ENCODE results near the gene INPP5A. TPM values are rescaled to one million over a fixed set of nuclear protein-coding genes. Genes with fewer than 3 reads are reported as not detected.
"Not testable (repeated sequence)": the region's sequence is repeated elsewhere in the genome, so short reads cannot be mapped to it uniquely, and the experiment has no call there.

Gene INPP5A
- total and polyA plus RNA-seq, 2 experiments from 2014 or later: 41.2 to 53.6 TPM

DNA sequence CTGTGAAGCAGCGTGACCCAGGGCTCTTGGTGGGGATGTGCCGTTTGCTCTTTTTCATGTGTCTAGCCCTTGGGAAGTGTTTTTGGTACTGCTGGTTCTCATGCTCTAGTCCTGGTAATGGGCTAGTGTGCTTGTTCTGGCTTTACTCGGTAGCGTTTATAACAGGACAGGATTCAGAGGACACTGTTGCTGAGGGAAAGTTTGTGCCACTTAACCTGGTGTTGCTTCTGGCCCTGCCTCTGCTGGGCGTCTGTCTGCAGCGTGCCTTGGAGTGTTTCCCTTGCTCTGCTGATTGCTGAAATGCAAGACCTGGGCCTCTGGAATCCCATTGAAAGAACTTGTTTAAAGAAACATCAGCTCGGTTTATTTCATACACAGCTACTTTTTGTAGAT is 35.0 kb downstream of the INPP5A start:
- H3K9me2 ChIP-seq (replicated peaks; ENCODE audit: insufficient read depth): no peaks in the 10 kb centered on the region
- H3K27ac ChIP-seq: peak overlapping the region; percentile 67
- no peak overlapping the region for H2AFZ ChIP-seq
- H3K36me3 ChIP-seq (replicated peaks; ENCODE audit: insufficient read depth, low read depth): no peaks in the 10 kb centered on the region
- H3K9me3 ChIP-seq (ENCODE audit: low read depth): no peaks in the 10 kb centered on the region
- 33% methylated on average over 7 of the region's 7 CpGs for WGBS (ENCODE audit: low lambda C conversion rate, missing lambda C conversion rate)
- H3K4me2 ChIP-seq: peak overlapping the region; percentile 44
- H3K27me3 ChIP-seq: no peaks in the 10 kb centered on the region
- H3K4me1 ChIP-seq (ENCODE audit: insufficient read depth): peaks cover 32% of the 10 kb centered on the region
- H3K4me3 ChIP-seq: no peak overlapping the region
- peaks cover 64% of the 10 kb centered on the region for H4K20me1 ChIP-seq (ENCODE audit: insufficient read depth, poor library complexity, severe bottlenecking)
- TF ChIP-seq EZH2 (IDR thresholded peaks at IDR 0.05; ENCODE audit: borderline replicate concordance) (no peak), EZH2phosphoT487 (IDR thresholded peaks at IDR 0.05; ENCODE audit: low read depth, severe bottlenecking, unreplicated experiment) (no peak)
- TF ChIP-seq, protein P1, sequence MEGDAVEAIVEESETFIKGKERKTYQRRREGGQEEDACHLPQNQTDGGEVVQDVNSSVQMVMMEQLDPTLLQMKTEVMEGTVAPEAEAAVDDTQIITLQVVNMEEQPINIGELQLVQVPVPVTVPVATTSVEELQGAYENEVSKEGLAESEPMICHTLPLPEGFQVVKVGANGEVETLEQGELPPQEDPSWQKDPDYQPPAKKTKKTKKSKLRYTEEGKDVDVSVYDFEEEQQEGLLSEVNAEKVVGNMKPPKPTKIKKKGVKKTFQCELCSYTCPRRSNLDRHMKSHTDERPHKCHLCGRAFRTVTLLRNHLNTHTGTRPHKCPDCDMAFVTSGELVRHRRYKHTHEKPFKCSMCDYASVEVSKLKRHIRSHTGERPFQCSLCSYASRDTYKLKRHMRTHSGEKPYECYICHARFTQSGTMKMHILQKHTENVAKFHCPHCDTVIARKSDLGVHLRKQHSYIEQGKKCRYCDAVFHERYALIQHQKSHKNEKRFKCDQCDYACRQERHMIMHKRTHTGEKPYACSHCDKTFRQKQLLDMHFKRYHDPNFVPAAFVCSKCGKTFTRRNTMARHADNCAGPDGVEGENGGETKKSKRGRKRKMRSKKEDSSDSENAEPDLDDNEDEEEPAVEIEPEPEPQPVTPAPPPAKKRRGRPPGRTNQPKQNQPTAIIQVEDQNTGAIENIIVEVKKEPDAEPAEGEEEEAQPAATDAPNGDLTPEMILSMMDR (IDR thresholded peaks at IDR 0.05; ENCODE audit: poor library complexity): no peak
- no peak for DNase-seq (ENCODE audit: low spot score)
- H3K79me2 ChIP-seq: peaks cover 83% of the 10 kb centered on the region

- WGBS (ENCODE audit: low lambda C conversion rate, missing lambda C conversion rate): 95% methylated on average over 8 of the region's 12 CpGs
- H2AFZ ChIP-seq; H3K9me3 ChIP-seq (ENCODE audit: low read depth); DNase-seq (ENCODE audit: low spot score); H3K9me2 ChIP-seq (replicated peaks; ENCODE audit: insufficient read depth); H3K4me3 ChIP-seq; H3K4me2 ChIP-seq; H3K27me3 ChIP-seq; H3K36me3 ChIP-seq (replicated peaks; ENCODE audit: insufficient read depth, low read depth): not testable (repeated sequence)
- peak overlapping the region; percentile 67 for H3K27ac ChIP-seq
- peaks cover 36% of the 10 kb centered on the region for H3K4me1 ChIP-seq (ENCODE audit: insufficient read depth)
- peaks cover 68% of the 10 kb centered on the region for H4K20me1 ChIP-seq (ENCODE audit: insufficient read depth, poor library complexity, severe bottlenecking)
- peaks cover 84% of the 10 kb centered on the region for H3K79me2 ChIP-seq
Measured at GRCh38 chr10:132572946-132573345, 35.4 kb downstream of the INPP5A start.

- no peaks in the 10 kb centered on the region for H3K9me3 ChIP-seq (ENCODE audit: low read depth)
- peaks cover 39% of the 10 kb centered on the region for H3K4me1 ChIP-seq (ENCODE audit: insufficient read depth)
- H3K36me3 ChIP-seq (replicated peaks; ENCODE audit: insufficient read depth, low read depth): no peaks in the 10 kb centered on the region
- H3K27ac ChIP-seq: no peak overlapping the region
- no peak overlapping the region for H3K4me3 ChIP-seq
- H3K79me2 ChIP-seq: peaks cover 86% of the 10 kb centered on the region
- DNase-seq (ENCODE audit: low spot score): no peak
- no peak overlapping the region for H2AFZ ChIP-seq
- 99% methylated on average over 6 of the region's 8 CpGs for WGBS (ENCODE audit: low lambda C conversion rate, missing lambda C conversion rate)
- TF ChIP-seq, protein P1 (IDR thresholded peaks at IDR 0.05; ENCODE audit: poor library complexity): no peak
- TF ChIP-seq EZH2 (IDR thresholded peaks at IDR 0.05; ENCODE audit: borderline replicate concordance) (no peak), EZH2phosphoT487 (IDR thresholded peaks at IDR 0.05; ENCODE audit: low read depth, severe bottlenecking, unreplicated experiment) (no peak)
- no peaks in the 10 kb centered on the region for H3K9me2 ChIP-seq (replicated peaks; ENCODE audit: insufficient read depth)
- no peak overlapping the region for H3K4me2 ChIP-seq
- no peaks in the 10 kb centered on the region for H3K27me3 ChIP-seq
- H4K20me1 ChIP-seq (ENCODE audit: insufficient read depth, poor library complexity, severe bottlenecking): peaks cover 72% of the 10 kb centered on the region
Measured at GRCh38 chr10:132574288-132574687, 36.7 kb downstream of the INPP5A start.

GRCh38 chr10:132574783-132575319 is 37.3 kb downstream of the INPP5A start:
- Histone ChIP-seq H3K36me3 (replicated peaks; ENCODE audit: insufficient read depth, low read depth) (no peaks in the 10 kb centered on the region), H3K27me3 (no peaks in the 10 kb centered on the region), H4K20me1 (ENCODE audit: insufficient read depth, poor library complexity, severe bottlenecking) (peaks cover 71% of the 10 kb centered on the region), H3K9me2 (replicated peaks; ENCODE audit: insufficient read depth) (no peaks in the 10 kb centered on the region), H3K9me3 (ENCODE audit: low read depth) (no peaks in the 10 kb centered on the region), H3K4me2 (peak overlapping the region; percentile 58), H2AFZ (no peak overlapping the region), H3K27ac (peak overlapping the region; percentile 70), H3K4me1 (ENCODE audit: insufficient read depth) (peaks cover 39% of the 10 kb centered on the region), H3K79me2 (peaks cover 86% of the 10 kb centered on the region), H3K4me3 (no peak overlapping the region)
- 63% methylated on average over 17 of the region's 19 CpGs for WGBS (ENCODE audit: low lambda C conversion rate, missing lambda C conversion rate)
- DNase-seq (ENCODE audit: low spot score): no peak
- TF ChIP-seq EZH2 (IDR thresholded peaks at IDR 0.05; ENCODE audit: borderline replicate concordance) (no peak), EZH2phosphoT487 (IDR thresholded peaks at IDR 0.05; ENCODE audit: low read depth, severe bottlenecking, unreplicated experiment) (no peak)
- TF ChIP-seq, protein P1 (IDR thresholded peaks at IDR 0.05; ENCODE audit: poor library complexity): no peak
